NCI-H2196 (cell line): ENCODE data around the gene AGTRAP.

Experiments
- DNase-seq: peaks from one replicate; lab custom pipeline; 2025; ENCODE audit not compliant: unreplicated experiment; lab: John Stamatoyannopoulos, UW

Gene AGTRAP

GRCh38 chr1:11757047-11757446, 21.1 kb downstream of the AGTRAP start:
- DNase-seq, result no peak

GRCh38 chr1:11759791-11760190, 23.9 kb downstream of the AGTRAP start:
- no peak for DNase-seq

- DNase-seq, result no peak
Measured at GRCh38 chr1:11761285-11761684, 25.3 kb downstream of the AGTRAP start.

- no peak for DNase-seq
Measured at GRCh38 chr1:11761988-11762406, 26.1 kb downstream of the AGTRAP start, which contains the start of gene C1orf167. TSS of gene C1orf167 (plus strand) at chr1:11762193. CDS start at chr1:11764401, 2,208 bp downstream.

GRCh38 chr1:11764115-11764514, 28.2 kb downstream of the AGTRAP start:
- no peak for DNase-seq

- DNase-seq, result no peak
Measured at GRCh38 chr1:11764519-11764918, 28.6 kb downstream of the AGTRAP start.

- no peak for DNase-seq
Measured at GRCh38 chr1:11765661-11766428, 29.9 kb downstream of the AGTRAP start.

GRCh38 chr1:11766429-11766776, 30.5 kb downstream of the AGTRAP start:
- DNase-seq, result no peak

GRCh38 chr1:11767922-11768704, 32.2 kb downstream of the AGTRAP start:
- DNase-seq, result no peak

GRCh38 chr1:11768821-11769220, 32.9 kb downstream of the AGTRAP start:
- DNase-seq, result no peak

- no peak for DNase-seq
Measured at GRCh38 chr1:11769274-11769673, 33.3 kb downstream of the AGTRAP start.

- no peak for DNase-seq
Measured at GRCh38 chr1:11770011-11770410, 34.1 kb downstream of the AGTRAP start.

GRCh38 chr1:11771481-11772043, 35.6 kb downstream of the AGTRAP start:
- DNase-seq, result no peak

GRCh38 chr1:11772458-11772857, 36.5 kb downstream of the AGTRAP start:
- no peak for DNase-seq

GRCh38 chr1:11774753-11775152, 38.8 kb downstream of the AGTRAP start:
- DNase-seq, result no peak

GRCh38 chr1:11777658-11778322, 41.9 kb downstream of the AGTRAP start:
- DNase-seq, result no peak

- no peak for DNase-seq
Measured at GRCh38 chr1:11778336-11778735, 42.4 kb downstream of the AGTRAP start.

- no peak for DNase-seq
Measured at GRCh38 chr1:11778844-11779623, 43.1 kb downstream of the AGTRAP start.

GRCh38 chr1:11779715-11780379, 43.9 kb downstream of the AGTRAP start:
- no peak for DNase-seq
